DND-41 (cell line): ENCODE data around the gene APPL1.

Experiments
- EZH2 ChIP-seq: IDR thresholded peaks from 3 replicates; pipeline ENCODE4 v1.6.1; 2012; ENCODE audit warnings: borderline replicate concordance, low read depth, mild to moderate bottlenecking, moderate library complexity, low read length, inconsistent platforms; ENCODE audit not compliant: severe bottlenecking
- TF ChIP-seq, protein P1 (sequence below): IDR thresholded peaks from 2 replicates; pipeline ENCODE4 v1.5.1; 2012; ENCODE audit warnings: borderline replicate concordance, low read length, moderate library complexity, mild to moderate bottlenecking; ENCODE audit not compliant: poor library complexity, severe bottlenecking; ENCODE audit errors: extremely low read depth

DNA sequence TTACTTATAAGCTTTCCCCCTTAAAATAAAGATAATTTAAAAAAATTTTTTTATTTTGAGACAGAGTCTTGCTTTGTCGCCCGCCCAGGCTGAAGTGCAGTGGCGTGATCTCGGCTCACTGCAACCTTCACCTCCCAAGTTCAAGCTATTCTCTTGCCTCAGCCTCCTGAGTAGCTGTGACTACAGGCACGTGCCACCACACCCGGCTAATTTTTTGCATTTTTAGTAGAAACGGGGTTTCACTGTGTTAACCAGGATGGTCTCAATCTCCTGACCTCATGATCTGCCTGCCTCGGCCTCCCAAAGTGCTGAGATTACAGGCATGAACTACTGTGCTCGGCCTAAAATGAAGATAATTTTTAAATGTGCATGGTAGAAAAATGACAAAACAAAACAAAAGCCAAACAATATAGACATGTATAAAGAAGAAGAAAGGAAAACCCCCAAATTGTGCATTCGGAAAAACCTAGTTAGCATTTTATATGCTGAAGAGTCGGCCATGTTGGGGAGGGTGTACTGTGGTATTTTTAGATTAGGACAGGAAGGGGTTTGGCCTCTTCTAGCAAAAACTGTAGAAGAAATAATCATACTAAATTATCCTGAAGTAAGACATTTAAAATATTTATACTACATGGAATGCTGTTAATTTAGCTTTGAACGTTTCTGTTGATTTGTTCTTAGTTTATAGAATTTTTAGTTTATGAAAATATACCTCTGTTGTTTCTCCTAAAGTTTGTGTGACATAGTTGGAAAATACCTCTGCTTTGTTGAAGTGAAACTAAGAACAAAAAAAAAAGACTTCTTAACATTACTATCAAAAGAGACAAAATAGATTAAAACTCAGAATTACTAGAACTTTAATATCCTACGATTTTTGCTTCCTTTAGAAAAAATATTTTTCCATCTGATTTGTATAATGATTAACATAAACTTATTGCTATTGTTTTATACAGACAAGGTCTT lies 7.4 kb downstream of the APPL1 start:
- TF ChIP-seq, protein P1, sequence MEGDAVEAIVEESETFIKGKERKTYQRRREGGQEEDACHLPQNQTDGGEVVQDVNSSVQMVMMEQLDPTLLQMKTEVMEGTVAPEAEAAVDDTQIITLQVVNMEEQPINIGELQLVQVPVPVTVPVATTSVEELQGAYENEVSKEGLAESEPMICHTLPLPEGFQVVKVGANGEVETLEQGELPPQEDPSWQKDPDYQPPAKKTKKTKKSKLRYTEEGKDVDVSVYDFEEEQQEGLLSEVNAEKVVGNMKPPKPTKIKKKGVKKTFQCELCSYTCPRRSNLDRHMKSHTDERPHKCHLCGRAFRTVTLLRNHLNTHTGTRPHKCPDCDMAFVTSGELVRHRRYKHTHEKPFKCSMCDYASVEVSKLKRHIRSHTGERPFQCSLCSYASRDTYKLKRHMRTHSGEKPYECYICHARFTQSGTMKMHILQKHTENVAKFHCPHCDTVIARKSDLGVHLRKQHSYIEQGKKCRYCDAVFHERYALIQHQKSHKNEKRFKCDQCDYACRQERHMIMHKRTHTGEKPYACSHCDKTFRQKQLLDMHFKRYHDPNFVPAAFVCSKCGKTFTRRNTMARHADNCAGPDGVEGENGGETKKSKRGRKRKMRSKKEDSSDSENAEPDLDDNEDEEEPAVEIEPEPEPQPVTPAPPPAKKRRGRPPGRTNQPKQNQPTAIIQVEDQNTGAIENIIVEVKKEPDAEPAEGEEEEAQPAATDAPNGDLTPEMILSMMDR, result no peak
- TF ChIP-seq EZH2, result no peak
